ENCODE results near the gene UBE2V1. TPM values are rescaled to one million over a fixed set of nuclear protein-coding genes. Genes with fewer than 3 reads are reported as not detected.

The UBE2V1 gene
- total and polyA plus RNA-seq, 2 of the 13 experiments (the other 11 are each of a cell fraction or from before 2014, with no cell fraction given) = 81.3 to 132 TPM

GRCh38 chr20:50055524-50056083 lies 57.3 kb downstream of the UBE2V1 start (continued):
- TF ChIP-seq, protein P1, sequence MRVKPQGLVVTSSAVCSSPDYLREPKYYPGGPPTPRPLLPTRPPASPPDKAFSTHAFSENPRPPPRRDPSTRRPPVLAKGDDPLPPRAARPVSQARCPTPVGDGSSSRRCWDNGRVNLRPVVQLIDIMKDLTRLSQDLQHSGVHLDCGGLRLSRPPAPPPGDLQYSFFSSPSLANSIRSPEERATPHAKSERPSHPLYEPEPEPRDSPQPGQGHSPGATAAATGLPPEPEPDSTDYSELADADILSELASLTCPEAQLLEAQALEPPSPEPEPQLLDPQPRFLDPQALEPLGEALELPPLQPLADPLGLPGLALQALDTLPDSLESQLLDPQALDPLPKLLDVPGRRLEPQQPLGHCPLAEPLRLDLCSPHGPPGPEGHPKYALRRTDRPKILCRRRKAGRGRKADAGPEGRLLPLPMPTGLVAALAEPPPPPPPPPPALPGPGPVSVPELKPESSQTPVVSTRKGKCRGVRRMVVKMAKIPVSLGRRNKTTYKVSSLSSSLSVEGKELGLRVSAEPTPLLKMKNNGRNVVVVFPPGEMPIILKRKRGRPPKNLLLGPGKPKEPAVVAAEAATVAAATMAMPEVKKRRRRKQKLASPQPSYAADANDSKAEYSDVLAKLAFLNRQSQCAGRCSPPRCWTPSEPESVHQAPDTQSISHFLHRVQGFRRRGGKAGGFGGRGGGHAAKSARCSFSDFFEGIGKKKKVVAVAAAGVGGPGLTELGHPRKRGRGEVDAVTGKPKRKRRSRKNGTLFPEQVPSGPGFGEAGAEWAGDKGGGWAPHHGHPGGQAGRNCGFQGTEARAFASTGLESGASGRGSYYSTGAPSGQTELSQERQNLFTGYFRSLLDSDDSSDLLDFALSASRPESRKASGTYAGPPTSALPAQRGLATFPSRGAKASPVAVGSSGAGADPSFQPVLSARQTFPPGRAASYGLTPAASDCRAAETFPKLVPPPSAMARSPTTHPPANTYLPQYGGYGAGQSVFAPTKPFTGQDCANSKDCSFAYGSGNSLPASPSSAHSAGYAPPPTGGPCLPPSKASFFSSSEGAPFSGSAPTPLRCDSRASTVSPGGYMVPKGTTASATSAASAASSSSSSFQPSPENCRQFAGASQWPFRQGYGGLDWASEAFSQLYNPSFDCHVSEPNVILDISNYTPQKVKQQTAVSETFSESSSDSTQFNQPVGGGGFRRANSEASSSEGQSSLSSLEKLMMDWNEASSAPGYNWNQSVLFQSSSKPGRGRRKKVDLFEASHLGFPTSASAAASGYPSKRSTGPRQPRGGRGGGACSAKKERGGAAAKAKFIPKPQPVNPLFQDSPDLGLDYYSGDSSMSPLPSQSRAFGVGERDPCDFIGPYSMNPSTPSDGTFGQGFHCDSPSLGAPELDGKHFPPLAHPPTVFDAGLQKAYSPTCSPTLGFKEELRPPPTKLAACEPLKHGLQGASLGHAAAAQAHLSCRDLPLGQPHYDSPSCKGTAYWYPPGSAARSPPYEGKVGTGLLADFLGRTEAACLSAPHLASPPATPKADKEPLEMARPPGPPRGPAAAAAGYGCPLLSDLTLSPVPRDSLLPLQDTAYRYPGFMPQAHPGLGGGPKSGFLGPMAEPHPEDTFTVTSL (CRISPR knock-in tag; IDR thresholded peaks at IDR 0.05; ENCODE audit: borderline replicate concordance) = no peak
- TF ChIP-seq PPARG (CRISPR knock-in tag; conservative IDR thresholded peaks at IDR 0.05) (peak; percentile 73), ZNF10 (CRISPR knock-in tag; IDR thresholded peaks at IDR 0.05; ENCODE audit: borderline replicate concordance, low read depth) (no peak), PAWR (CRISPR knock-in tag; IDR thresholded peaks at IDR 0.05; ENCODE audit: borderline replicate concordance) (no peak), MLX (CRISPR knock-in tag; IDR thresholded peaks at IDR 0.05) (no peak), FOXM1 (CRISPR knock-in tag; IDR thresholded peaks at IDR 0.05) (no peak), ARHGAP35 (CRISPR knock-in tag; IDR thresholded peaks at IDR 0.05; ENCODE audit: borderline replicate concordance) (no peak), ZNF232 (CRISPR knock-in tag; IDR thresholded peaks at IDR 0.05; ENCODE audit: borderline replicate concordance) (no peak), ZFP82 (CRISPR knock-in tag; IDR thresholded peaks at IDR 0.05; ENCODE audit: borderline replicate concordance) (no peak), ZSCAN12 (CRISPR knock-in tag; IDR thresholded peaks at IDR 0.05) (no peak), ZNF597 (CRISPR knock-in tag; IDR thresholded peaks at IDR 0.05) (no peak), RARA (CRISPR knock-in tag; IDR thresholded peaks at IDR 0.05) (no peak), GABPA (IDR thresholded peaks at IDR 0.05; ENCODE audit: low read depth, low read length) (no peak), GABPA (CRISPR knock-in tag; IDR thresholded peaks at IDR 0.05; ENCODE audit: low read depth) (no peak), TBL1XR1 (IDR thresholded peaks at IDR 0.05; ENCODE audit: borderline replicate concordance, low read length, partially characterized antibody) (no peak), MIER2 (CRISPR knock-in tag; IDR thresholded peaks at IDR 0.05) (no peak), MYNN (CRISPR knock-in tag; IDR thresholded peaks at IDR 0.05; ENCODE audit: low read depth) (0 out of 2 replicates have a peak, but pooled peaks have one; percentile 65)
- TF ChIP-seq, protein P2, sequence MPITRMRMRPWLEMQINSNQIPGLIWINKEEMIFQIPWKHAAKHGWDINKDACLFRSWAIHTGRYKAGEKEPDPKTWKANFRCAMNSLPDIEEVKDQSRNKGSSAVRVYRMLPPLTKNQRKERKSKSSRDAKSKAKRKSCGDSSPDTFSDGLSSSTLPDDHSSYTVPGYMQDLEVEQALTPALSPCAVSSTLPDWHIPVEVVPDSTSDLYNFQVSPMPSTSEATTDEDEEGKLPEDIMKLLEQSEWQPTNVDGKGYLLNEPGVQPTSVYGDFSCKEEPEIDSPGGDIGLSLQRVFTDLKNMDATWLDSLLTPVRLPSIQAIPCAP (CRISPR knock-in tag; IDR thresholded peaks at IDR 0.05; ENCODE audit: low read depth) = no peak
- TF ChIP-seq, protein P3, sequence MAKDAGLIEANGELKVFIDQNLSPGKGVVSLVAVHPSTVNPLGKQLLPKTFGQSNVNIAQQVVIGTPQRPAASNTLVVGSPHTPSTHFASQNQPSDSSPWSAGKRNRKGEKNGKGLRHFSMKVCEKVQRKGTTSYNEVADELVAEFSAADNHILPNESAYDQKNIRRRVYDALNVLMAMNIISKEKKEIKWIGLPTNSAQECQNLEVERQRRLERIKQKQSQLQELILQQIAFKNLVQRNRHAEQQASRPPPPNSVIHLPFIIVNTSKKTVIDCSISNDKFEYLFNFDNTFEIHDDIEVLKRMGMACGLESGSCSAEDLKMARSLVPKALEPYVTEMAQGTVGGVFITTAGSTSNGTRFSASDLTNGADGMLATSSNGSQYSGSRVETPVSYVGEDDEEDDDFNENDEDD (CRISPR knock-in tag; IDR thresholded peaks at IDR 0.05; ENCODE audit: borderline replicate concordance) = no peak
